SK-N-SH (cell line): Measurements from ENCODE around the gene UBE2G1. TPM values are rescaled to one million over a fixed set of nuclear protein-coding genes. Genes with fewer than 3 reads are reported as not detected.

Source experiments
- CTCF ChIA-PET: fragments of 300-600, 350-600 bp; formaldehyde crosslinking; extraction: SDS; loops from one replicate; lab custom pipeline; 2021; lab: Yijun Ruan, JAX
- POLR2A ChIA-PET: fragments of 350-600 bp; sonication (Branson Sonifier 250); formaldehyde crosslinking; extraction: SDS; loops from one replicate; lab custom pipeline; 2020; ENCODE audit warnings: antibody characterized with exemption, inconsistent platforms; lab: Yijun Ruan, JAX
- DNase-seq: peaks from one replicate; pipeline ENCODE4 v3.0.0; 2012
- H2AFZ ChIP-seq: fragments of 200-600 bp; sonication (generic); 2 replicates; pipeline ENCODE4 v1.8.1; 2016; ENCODE audit warnings: antibody characterized with exemption, mild to moderate bottlenecking, low read depth
- H3F3A ChIP-seq: fragments of 200-600 bp; sonication (generic); replicated peaks from 2 replicates; pipeline ENCODE3; 2016; ENCODE audit warnings: antibody characterized with exemption, mild to moderate bottlenecking; ENCODE audit not compliant: insufficient read depth
- H3K27ac ChIP-seq, 2 experiments: fragments of 200-500 bp in 1 of 2; fragments of 200-600 bp in 1 of 2; sonication (Bioruptor generic) in 1 of 2; sonication (generic), shearing (Covaris generic) in 1 of 2; 2 replicates each; pipeline versions ENCODE4 v1.5.1 to v1.6.1; 2014 to 2016; ENCODE audit warnings: low read depth in 2 of 2, inconsistent platforms in 1 of 2, low read length in 1 of 2, mild to moderate bottlenecking in 1 of 2, mixed read lengths in 1 of 2
- H3K27me3 ChIP-seq: fragments of 200-600 bp; sonication (generic), shearing (Covaris generic); 2 replicates; pipeline ENCODE4 v1.6.1; 2016; ENCODE audit warnings: mixed run types; ENCODE audit not compliant: insufficient read depth
- H3K36me3 ChIP-seq, 2 experiments: fragments of 200-500 bp in 1 of 2; fragments of 200-600 bp in 1 of 2; sonication (Bioruptor generic) in 1 of 2; sonication (generic) in 1 of 2; replicated peaks in 1 of 2; 2 replicates each; pipeline versions ENCODE3 to v1.5.1; 2014 to 2016; ENCODE audit warnings: low read length in 1 of 2, mild to moderate bottlenecking in 1 of 2; ENCODE audit not compliant: insufficient read depth in 2 of 2, control insufficient read depth in 1 of 2
- H3K4me1 ChIP-seq, 2 experiments: fragments of 200-500 bp in 1 of 2; fragments of 200-600 bp in 1 of 2; sonication (Bioruptor generic) in 1 of 2; sonication (generic), shearing (Covaris generic) in 1 of 2; 2 replicates each; pipeline versions ENCODE4 v1.5.1 to v1.6.1; 2014 to 2016; ENCODE audit warnings: low read depth in 1 of 2, low read length in 1 of 2, mixed run types in 1 of 2; ENCODE audit not compliant: insufficient read depth in 2 of 2, control insufficient read depth in 1 of 2
- H3K4me2 ChIP-seq: fragments of 200-600 bp; sonication (generic), shearing (Covaris generic); 2 replicates; pipeline ENCODE4 v1.6.1; 2017; ENCODE audit warnings: mixed run types
- H3K4me3 ChIP-seq, 2 experiments: fragments of 200-500 bp in 1 of 2; fragments of 200-600 bp in 1 of 2; sonication (Bioruptor generic) in 1 of 2; sonication (generic), shearing (Covaris generic) in 1 of 2; 2 replicates each; pipeline versions ENCODE4 v1.5.1 to v1.8.1; 2014 to 2016; ENCODE audit warnings: low read depth in 2 of 2, inconsistent platforms in 1 of 2, low read length in 1 of 2, mild to moderate bottlenecking in 1 of 2, mixed read lengths in 1 of 2, moderate library complexity in 1 of 2
- H3K79me2 ChIP-seq: fragments of 200-600 bp; sonication (generic); 2 replicates; pipeline ENCODE4 v1.8.1; 2017; ENCODE audit warnings: mild to moderate bottlenecking; ENCODE audit not compliant: insufficient read depth
- H3K9ac ChIP-seq: fragments of 200-600 bp; sonication (generic); 2 replicates; pipeline ENCODE4 v1.6.1; 2017; ENCODE audit warnings: mixed run types
- H3K9me2 ChIP-seq: fragments of 200-600 bp; sonication (generic); 2 replicates; pipeline ENCODE4 v1.6.1; 2017; ENCODE audit warnings: mixed run types
- H3K9me3 ChIP-seq: fragments of 200-600 bp; sonication (generic); 2 replicates; pipeline ENCODE4 v1.6.1; 2017; ENCODE audit warnings: mixed run types, mild to moderate bottlenecking, moderate library complexity
- H4K20me1 ChIP-seq: fragments of 200-600 bp; sonication (generic); 2 replicates; pipeline ENCODE4 v1.6.1; 2017; ENCODE audit warnings: mild to moderate bottlenecking, mixed run types; ENCODE audit not compliant: insufficient read depth
- CTCF ChIP-seq: fragments of 200-600 bp; sonication (generic); IDR thresholded peaks from 2 replicates; pipeline ENCODE4 v1.6.1; 2017; ENCODE audit warnings: antibody characterized with exemption, mild to moderate bottlenecking, moderate library complexity
- EP300 ChIP-seq, 2 experiments: IDR thresholded peaks; 2 replicates each; pipeline versions ENCODE4 v1.4.0 to v1.6.1; 2012; ENCODE audit warnings: borderline replicate concordance in 1 of 2, low read depth in 1 of 2, low read length in 1 of 2
- MXI1 ChIP-seq: IDR thresholded peaks from 2 replicates; pipeline ENCODE4 v1.6.1; 2012; ENCODE audit warnings: mild to moderate bottlenecking, low read depth, low read length, improper control_type of control experiment
- RAD21 ChIP-seq: IDR thresholded peaks from 2 replicates; pipeline ENCODE4 v1.6.1; 2012; ENCODE audit warnings: mild to moderate bottlenecking, low read length
- REST ChIP-seq: IDR thresholded peaks from 2 replicates; pipeline ENCODE4 v1.6.1; 2012; ENCODE audit warnings: mild to moderate bottlenecking, low read depth, low read length, moderate library complexity
- SMC3 ChIP-seq: IDR thresholded peaks from 2 replicates; pipeline ENCODE4 v1.6.1; 2012; ENCODE audit warnings: low read depth, low read length, improper control_type of control experiment
- TAF1 ChIP-seq: IDR thresholded peaks from 2 replicates; pipeline ENCODE4 v1.6.1; 2012; ENCODE audit warnings: low read depth, mild to moderate bottlenecking, low read length, moderate library complexity, borderline replicate concordance
- YY1 ChIP-seq: IDR thresholded peaks from 2 replicates; pipeline ENCODE4 v1.4.0; 2012; ENCODE audit warnings: low read depth, mild to moderate bottlenecking
- ZBTB33 ChIP-seq: IDR thresholded peaks from 2 replicates; pipeline ENCODE4 v1.4.0; 2012; ENCODE audit warnings: low read depth, borderline replicate concordance
- WGBS: methylation state at CpG from one replicate; pipeline ENCODE4 v1.1.6; 2017; ENCODE audit warnings: low lambda C conversion rate; 5-methylcytosine and 5-hydroxymethylcytosine counted together
- polyA plus RNA-seq, 3 experiments: library from polyadenylated mRNA; depleted of rRNA; stranded (reverse); fragments of >200 nt; gene quantifications; 2 replicates each; pipeline ENCODE4 v1.2.3, GENCODE V29; 2012

Gene UBE2G1
- polyA plus RNA-seq, 1 of the 3 experiments (the other 2 are of a cell fraction) = 23.2 TPM

GRCh38 chr17:4250887-4251286 is 115.6 kb downstream of the UBE2G1 start (continued):
- TF ChIP-seq REST = no peak
- TF ChIP-seq ZBTB33 = no peak
- TF ChIP-seq, all 33 proteins: peak for 0

- 50% methylated on average over 4 of the region's 4 CpGs for WGBS
- H3K36me3 ChIP-seq = peaks cover 0 to 2% of the 10 kb centered on the region in 2 experiments
- H3K79me2 ChIP-seq = peaks cover 98% of the 10 kb centered on the region
- peak; percentile 58 for DNase-seq
- H3K4me1 ChIP-seq = no peaks in the 10 kb centered on the region; a peak in 1 of 4 replicates
- TF ChIP-seq CTCF (peak; percentile 64), YY1 (no peak), SMC3 (peak; percentile 39), RAD21 (peak; percentile 48), EP300 (IDR thresholded peaks at IDR 0.05; ENCODE audit: borderline replicate concordance in 1 of 2, low read depth in 1 of 2, low read length in 1 of 2) (no peak), MXI1 (peak; percentile 40; the same call in 1 of the 2 replicates), TAF1 (no peak)
- H3K4me2 ChIP-seq = no peak overlapping the region
- H4K20me1 ChIP-seq = peaks cover 73% of the 10 kb centered on the region
- CTCF ChIA-PET = interaction anchor here (0.6 to 4.6 kb wide), 23 partner anchors 8 to 812 kb away, joined by 3 to 39 read pairs (median 3); partner anchors contain the start of gene ANKFY1
- no peak overlapping the region for H3K4me3 ChIP-seq
- H2AFZ ChIP-seq = no peak overlapping the region
- no peaks in the 10 kb centered on the region for H3K9me3 ChIP-seq
- POLR2A ChIA-PET = interaction anchor here (1.0 kb wide), 1 partner anchor 20 kb away, joined by 3 read pairs; no protein-coding TSS in a partner anchor
- no peaks in the 10 kb centered on the region for H3K27me3 ChIP-seq
- no peak overlapping the region for H3K9ac ChIP-seq
- H3K27ac ChIP-seq = no peak overlapping the region
- no peaks in the 10 kb centered on the region for H3K9me2 ChIP-seq
- peaks cover 10% of the 10 kb centered on the region for H3F3A ChIP-seq
Measured at GRCh38 chr17:4249452-4250029, 116.9 kb downstream of the UBE2G1 start.
